WTC11 (cell line): Measurements from ENCODE around the gene LITAFD.

Source experiments
- CTCF ChIP-seq: fragments of 200-600 bp; IDR thresholded peaks from 2 replicates; pipeline ENCODE4 v1.8.0; 2022; ENCODE audit warnings: antibody characterized with exemption
- GRHL2 ChIP-seq: fragments of 250-450 bp; sonication (Bioruptor Pico); IDR thresholded peaks from 2 replicates; pipeline ENCODE4 v1.8.0; 2022; ENCODE audit warnings: mild to moderate bottlenecking, moderate library complexity; ENCODE audit not compliant: insufficient replicate concordance, severe bottlenecking
- JUN ChIP-seq: sonication (generic); formaldehyde crosslinking; IDR thresholded peaks from 2 replicates; pipeline ENCODE4 v1.8.0; 2023; ENCODE audit warnings: mild to moderate bottlenecking, missing genetic modification reagents
- TF ChIP-seq, protein P1 (sequence below): sonication (generic); formaldehyde crosslinking; IDR thresholded peaks from 2 replicates; pipeline ENCODE4 v1.8.1; 2023; ENCODE audit warnings: mild to moderate bottlenecking, missing genetic modification reagents, borderline replicate concordance
- TF ChIP-seq, protein P2 (sequence below): sonication (generic); formaldehyde crosslinking; IDR thresholded peaks from 2 replicates; pipeline ENCODE4 v1.8.1; 2022; ENCODE audit warnings: low read depth, mild to moderate bottlenecking, moderate library complexity, missing genetic modification reagents, borderline replicate concordance

GRCh38 chr16:8901320-8901861 is 19.2 kb downstream of the LITAFD start:
- no peak for TF ChIP-seq CTCF
- TF ChIP-seq, protein P1, sequence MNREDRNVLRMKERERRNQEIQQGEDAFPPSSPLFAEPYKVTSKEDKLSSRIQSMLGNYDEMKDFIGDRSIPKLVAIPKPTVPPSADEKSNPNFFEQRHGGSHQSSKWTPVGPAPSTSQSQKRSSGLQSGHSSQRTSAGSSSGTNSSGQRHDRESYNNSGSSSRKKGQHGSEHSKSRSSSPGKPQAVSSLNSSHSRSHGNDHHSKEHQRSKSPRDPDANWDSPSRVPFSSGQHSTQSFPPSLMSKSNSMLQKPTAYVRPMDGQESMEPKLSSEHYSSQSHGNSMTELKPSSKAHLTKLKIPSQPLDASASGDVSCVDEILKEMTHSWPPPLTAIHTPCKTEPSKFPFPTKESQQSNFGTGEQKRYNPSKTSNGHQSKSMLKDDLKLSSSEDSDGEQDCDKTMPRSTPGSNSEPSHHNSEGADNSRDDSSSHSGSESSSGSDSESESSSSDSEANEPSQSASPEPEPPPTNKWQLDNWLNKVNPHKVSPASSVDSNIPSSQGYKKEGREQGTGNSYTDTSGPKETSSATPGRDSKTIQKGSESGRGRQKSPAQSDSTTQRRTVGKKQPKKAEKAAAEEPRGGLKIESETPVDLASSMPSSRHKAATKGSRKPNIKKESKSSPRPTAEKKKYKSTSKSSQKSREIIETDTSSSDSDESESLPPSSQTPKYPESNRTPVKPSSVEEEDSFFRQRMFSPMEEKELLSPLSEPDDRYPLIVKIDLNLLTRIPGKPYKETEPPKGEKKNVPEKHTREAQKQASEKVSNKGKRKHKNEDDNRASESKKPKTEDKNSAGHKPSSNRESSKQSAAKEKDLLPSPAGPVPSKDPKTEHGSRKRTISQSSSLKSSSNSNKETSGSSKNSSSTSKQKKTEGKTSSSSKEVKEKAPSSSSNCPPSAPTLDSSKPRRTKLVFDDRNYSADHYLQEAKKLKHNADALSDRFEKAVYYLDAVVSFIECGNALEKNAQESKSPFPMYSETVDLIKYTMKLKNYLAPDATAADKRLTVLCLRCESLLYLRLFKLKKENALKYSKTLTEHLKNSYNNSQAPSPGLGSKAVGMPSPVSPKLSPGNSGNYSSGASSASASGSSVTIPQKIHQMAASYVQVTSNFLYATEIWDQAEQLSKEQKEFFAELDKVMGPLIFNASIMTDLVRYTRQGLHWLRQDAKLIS (CRISPR knock-in tag), result no peak
- TF ChIP-seq JUN, result no peak
- TF ChIP-seq, protein P2, sequence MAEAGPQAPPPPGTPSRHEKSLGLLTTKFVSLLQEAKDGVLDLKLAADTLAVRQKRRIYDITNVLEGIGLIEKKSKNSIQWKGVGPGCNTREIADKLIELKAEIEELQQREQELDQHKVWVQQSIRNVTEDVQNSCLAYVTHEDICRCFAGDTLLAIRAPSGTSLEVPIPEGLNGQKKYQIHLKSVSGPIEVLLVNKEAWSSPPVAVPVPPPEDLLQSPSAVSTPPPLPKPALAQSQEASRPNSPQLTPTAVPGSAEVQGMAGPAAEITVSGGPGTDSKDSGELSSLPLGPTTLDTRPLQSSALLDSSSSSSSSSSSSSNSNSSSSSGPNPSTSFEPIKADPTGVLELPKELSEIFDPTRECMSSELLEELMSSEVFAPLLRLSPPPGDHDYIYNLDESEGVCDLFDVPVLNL (CRISPR knock-in tag), result no peak
- no peak for TF ChIP-seq GRHL2 (CRISPR knock-in tag)
